ENCODE results near the gene CMTM7.
"Not testable (repeated sequence)": the region's sequence is repeated elsewhere in the genome, so short reads cannot be mapped to it uniquely, and the experiment has no call there.

Gene CMTM7

GRCh38 chr3:32438596-32439344 lies 47.1 kb downstream of the CMTM7 start:
- DNase-seq: no peak

GRCh38 chr3:32439421-32439820 lies 47.8 kb downstream of the CMTM7 start:
- DNase-seq: not testable (repeated sequence)

DNA sequence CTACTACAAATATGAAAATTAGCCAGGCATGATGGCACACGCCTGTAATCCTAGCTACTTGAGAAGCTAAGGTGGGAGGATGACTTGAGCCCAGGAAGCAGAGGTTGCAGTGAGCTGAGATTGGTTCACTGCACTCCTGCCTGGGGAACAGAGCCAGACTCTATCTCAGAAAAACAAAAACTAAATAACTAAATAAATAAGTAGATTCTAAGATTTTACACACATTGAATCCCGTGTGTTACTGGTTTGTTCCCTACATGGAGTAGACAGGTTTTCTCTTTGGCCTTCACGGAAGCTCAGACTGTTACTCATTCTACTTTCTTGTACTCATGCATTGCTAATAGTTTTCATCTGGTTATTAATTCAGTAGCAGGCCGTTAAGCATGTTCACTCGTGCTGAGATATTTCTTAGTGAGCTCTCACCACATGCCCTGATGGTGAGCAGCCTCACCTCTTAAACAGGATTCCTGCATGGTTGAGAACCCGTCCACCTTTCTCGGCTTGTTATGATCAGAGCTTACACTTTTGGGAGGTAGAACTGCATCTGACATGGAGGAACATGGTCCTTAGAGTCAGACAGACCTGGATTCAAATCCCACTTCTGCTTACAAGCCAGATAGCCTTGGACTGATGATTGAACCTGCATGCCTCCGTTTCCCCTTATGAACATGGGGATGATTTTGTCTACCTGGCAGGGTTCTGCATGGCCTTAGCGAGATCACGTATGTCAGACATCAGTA lies 49.1 kb downstream of the CMTM7 start:
- DNase-seq: no peak

- no peak for DNase-seq
Observed at GRCh38 chr3:32442766-32443165, 51.1 kb downstream of the CMTM7 start.

- no peak for DNase-seq
Observed at GRCh38 chr3:32443478-32443877, 51.8 kb downstream of the CMTM7 start.

- no peak for DNase-seq
Observed at GRCh38 chr3:32447865-32448400, 56.3 kb downstream of the CMTM7 start.

DNA sequence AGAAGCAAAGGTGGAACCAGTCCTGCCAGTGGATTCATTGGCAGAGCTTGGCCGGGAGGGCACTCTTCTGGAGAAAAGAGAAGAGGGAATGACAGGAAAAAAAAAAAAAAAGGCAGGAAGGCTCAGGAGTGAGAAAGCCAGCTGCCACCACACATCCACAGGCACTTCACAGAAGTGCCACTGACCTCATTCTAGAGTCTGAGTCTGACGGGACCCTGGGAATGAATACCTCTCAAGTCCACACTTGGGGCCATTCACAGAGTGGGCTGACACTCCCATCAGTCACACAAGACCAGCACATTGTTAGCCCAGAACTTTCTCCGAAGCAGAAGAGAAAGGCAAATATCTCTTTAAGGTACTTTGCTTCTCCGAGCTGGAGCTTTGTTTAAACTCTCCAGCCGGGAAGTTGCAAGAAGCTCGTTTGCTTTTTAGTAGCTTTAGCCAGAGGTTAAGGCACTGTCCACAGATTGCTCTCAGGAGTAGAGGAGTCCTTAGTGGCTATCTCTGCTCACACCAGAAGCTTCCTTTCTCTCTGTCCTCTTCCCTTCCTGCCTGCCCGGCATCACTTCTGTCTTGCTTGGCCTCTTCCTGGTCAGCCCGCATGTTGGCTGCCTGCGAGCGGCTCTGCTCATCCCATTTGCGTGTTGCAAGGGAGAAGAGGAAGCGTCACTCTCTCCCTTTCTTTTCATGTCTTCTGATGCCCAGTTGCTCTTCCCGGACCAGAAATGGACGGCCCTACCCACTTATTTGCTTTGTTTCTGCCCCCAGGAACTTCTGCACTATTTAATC lies 57.2 kb downstream of the CMTM7 start:
- peak; percentile 4 for DNase-seq

DNA sequence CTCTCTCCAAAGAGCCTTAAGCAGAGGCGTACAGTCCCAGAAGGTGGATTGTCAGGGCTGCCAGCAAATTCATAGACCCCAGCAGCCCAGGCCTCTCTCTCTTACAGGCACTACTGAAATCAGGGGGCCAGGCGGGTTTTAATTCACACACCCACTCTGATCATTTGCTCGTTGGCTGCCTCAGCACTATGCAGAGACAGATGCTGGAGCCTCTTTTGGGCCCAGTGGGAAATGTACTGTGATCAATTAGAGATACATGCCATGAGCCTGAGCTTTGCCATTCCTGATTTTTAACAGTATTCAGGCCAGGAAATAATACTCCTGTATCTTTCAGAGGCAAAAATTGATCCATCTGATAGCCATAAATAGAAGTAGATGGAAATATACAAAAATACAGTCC lies 58.0 kb downstream of the CMTM7 start:
- DNase-seq: no peak

DNA sequence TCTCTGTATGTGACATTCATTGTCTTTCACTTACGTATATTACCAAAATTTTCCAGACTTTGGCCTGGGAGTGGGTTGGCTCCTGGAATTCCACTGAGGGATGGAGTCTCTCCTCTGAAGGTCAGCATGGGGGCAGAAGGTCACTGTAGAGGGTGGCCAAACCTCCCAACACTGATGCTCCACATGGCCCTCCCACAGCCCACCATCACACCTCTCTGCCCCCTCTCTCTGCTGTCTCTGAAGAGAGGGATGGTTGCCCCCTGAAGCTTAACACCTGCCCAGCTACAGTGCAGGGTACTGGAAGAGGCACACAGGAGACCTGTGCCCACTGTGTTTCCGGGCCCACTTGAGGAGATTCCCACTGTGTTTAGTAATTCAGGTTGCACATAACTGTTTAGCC lies 58.8 kb downstream of the CMTM7 start:
- no peak for DNase-seq

- no peak for DNase-seq
Observed at GRCh38 chr3:32450992-32451659, 59.5 kb downstream of the CMTM7 start.

- no peak for DNase-seq
Observed at GRCh38 chr3:32452009-32452408, 60.4 kb downstream of the CMTM7 start.

DNA sequence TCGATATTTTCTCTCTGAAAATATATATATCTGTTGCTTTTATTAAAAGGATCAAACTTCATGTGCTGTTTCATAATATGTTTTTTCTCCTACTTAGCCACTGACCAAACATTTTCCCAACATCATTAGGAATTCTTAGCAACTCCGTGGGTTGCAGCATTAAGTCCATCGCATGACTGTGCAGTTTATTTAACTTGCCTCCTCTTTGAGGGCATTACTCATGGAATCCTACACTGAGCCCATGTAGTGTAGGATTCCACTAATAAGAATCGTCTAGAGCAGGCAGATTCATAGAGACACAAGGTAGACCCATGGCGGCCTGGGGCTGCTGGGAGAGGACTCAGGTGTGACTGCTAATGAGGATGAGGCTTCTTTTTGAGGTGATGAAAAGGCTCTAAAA lies 61.7 kb downstream of the CMTM7 start:
- no peak for DNase-seq

DNA sequence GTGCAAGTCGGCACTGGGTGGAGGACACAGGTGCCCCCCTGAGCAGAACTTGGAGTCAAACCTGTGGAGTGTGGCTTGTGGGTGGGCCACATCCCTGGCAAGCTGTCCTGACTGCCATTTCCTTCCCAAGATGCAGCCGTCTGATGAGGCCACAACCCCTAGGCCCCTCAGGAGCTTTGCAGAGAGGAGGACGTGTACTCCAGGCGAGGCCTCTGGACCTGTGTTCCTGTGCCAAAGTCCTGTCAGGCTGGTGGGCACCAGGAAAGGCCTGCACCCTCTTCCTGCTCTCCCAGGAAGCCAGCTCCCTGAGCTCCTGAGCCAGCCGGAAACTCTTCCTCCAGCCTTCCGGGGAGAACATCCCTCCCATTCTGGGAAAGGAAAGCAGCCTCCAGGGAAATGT lies 62.5 kb downstream of the CMTM7 start:
- DNase-seq: no peak

DNA sequence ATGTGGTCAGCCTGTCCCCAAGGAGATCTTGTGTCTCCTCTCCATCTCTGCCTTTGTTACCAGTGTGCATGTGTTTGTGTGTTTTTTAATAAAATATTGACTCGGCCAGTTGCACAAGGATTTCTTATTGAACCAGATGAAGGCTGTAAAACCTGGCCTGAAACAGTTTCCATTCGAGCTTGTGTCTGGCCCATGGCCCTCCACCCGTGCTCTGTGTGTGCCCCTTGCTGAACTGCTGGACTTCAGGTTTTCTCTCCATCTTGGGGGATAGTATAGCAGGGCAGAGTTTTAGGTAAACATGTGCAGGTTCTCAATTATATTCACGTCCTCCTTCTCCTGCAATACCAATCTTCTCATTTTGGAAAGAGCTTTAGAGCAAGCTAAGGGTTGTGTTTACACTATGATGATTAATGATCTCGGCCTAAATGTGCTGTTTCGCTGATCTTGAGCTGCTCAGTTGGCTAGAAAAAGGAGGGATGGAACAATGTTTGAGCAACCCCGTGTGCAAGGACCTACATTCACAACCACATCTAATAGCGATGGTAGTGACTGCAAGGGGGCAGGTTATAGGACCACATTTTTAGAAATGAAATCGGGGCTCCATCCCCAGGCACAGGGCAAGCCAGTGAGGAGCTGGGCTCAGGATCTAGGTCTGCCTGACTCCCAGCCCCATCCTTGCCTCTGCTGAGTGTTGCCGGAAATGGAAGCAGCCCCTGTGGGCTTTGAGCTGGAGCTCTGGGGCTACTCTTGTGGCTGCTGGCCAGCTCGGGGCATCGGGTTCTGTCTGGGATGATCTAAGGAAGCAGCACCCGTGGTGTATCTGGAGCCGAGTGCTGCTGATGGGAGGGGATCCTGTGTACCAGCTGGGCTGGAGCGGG lies 63.3 kb downstream of the CMTM7 start:
- DNase-seq: no peak

GRCh38 chr3:32455609-32456428 lies 64.2 kb downstream of the CMTM7 start:
- no peak for DNase-seq

DNA sequence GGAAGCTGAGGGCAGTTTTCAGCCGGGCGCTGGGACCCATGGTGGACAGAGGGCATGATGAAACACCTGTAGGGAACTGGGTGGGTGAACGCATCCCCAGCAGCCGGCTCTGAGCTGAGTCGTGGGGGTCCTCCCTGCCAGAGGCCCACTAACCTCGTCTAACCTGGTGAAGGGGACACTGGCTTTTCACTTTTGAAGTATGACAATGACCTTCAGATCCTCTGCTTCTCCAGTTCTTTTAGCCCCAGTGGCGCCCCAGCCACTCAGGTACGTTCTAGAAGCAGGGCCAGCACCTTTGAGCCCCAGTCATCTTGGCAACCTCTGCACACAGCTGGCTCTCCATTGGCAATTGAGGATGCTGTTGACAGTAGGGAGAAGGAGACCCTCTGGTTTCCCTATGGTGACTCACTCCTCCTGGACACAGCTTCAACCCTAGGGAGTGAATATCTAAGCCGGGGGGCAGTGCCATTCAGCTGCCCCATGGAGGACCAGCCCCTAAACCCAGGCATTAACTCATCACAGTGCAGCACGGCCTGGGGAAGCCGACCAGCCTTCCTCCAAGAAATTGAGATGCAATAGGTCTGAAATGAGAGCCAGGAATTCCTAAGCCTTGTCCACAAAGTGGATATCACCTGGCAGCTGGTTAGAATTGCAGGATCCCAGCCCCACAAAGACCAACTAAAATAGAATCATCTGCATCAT lies 64.9 kb downstream of the CMTM7 start:
- no peak for DNase-seq

GRCh38 chr3:32457971-32458471 lies 66.4 kb downstream of the CMTM7 start:
- peak; percentile 4 for DNase-seq

- DNase-seq: no peak
Observed at GRCh38 chr3:32459450-32459849, 67.8 kb downstream of the CMTM7 start.

GRCh38 chr3:32460031-32460749 lies 68.5 kb downstream of the CMTM7 start:
- DNase-seq: no peak
